GM21390 (cell line): Measurements from ENCODE around the gene HOXA10.

Experiments used
- ATAC-seq: cut with Tn5 transposase; IDR thresholded peaks from one replicate; pipeline ENCODE4 v1.9.1; 2021; ENCODE audit not compliant: unreplicated experiment

The HOXA10 gene

DNA sequence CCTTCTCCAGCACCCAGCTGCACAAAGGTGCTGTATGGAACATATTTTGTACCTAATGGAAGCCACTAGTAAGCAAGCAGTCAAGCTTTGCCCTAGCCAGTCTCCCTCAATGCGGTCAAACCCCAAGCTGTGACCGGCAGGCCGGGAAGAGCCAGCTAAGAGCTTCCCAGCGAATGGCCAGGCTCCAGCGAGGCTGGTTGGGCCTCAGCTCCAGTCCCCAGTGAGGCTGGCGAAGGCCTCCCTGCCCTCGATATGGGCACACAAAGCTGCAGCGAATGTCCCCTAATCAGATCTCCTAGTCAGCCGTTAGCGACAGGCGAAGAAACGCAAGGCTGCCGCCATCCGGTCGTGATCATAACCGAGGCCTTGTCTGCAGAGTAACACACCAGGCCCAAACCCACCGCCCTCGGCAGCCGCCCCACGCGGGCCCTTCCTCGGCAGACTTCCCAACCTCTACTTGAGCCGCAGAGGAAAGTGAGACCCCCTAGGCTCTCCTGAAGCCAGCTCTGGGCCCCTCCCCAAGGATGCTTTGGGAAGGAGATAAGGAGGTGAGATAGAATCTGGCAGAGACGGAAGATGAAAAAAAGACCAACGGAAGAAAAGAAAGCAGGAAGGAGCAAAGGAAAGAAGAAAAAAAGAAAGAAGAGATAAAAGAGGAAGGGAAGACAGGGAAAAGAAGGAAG lies 5.7 kb downstream of the HOXA10 start:
- no peak for ATAC-seq

DNA sequence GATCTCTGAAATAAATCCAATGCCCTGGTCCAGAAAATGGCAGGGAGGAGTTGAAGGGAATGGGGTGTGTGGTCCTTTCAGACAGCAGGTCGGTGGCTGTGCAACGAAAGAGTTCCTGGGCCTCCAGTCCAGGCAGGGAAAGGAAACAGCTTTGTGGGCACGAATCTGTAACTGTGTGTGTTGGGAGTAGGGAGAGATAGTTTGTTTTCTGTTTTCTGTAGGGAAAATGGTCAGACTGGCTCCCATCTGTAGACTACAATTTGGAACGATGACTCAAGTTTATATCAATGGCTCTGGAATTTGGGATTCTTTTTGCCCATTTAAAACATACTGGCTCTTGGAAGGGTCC lies 6.2 kb downstream of the HOXA10 start:
- ATAC-seq, result no peak

DNA sequence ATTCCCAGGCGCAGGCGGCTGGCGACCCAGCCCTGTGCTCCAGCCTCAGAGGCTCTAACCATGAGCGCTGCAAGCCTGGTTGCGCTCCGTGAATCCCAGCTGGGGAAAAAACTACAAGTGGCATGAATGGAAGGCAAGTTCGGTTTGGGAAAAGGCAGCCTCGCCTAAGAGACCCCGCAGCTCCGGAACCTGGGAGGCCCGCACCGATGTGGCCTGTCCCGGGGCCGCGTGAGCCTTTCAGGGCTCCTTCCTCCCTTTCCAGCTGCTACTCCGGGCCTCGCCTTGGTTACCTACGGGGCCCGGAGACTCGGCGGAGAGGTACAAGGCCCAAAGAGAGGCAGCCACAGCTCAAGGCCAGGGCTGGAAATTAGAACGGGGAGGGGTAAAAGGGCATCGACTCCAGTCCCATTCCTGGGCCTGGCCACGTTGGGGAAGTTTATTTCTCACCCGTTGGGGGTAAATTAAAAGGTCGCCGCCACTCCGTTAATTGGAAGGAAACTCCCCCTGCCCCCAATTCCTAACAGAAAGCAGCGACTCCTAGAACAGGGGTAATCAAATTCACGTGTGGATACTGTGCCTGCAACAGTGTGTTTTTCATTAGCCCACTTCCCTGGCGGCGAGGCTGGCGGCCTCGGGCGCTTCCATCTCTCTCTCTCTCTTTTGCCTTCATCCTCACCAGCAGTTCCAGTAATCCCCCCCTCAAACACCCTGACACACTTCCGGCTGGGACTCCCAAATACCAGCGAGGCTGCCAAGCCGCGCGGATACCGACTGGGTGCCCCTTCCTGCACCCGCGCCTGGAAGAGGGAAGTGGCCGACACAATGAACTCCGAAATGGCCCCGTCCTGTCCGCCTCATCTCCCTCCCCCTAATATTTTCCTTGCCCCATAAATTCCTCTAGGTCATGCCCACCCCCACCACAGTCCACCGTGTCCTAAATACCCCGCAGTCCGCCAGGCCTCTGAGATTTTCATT lies 7.3 kb downstream of the HOXA10 start:
- ATAC-seq, result no peak

DNA sequence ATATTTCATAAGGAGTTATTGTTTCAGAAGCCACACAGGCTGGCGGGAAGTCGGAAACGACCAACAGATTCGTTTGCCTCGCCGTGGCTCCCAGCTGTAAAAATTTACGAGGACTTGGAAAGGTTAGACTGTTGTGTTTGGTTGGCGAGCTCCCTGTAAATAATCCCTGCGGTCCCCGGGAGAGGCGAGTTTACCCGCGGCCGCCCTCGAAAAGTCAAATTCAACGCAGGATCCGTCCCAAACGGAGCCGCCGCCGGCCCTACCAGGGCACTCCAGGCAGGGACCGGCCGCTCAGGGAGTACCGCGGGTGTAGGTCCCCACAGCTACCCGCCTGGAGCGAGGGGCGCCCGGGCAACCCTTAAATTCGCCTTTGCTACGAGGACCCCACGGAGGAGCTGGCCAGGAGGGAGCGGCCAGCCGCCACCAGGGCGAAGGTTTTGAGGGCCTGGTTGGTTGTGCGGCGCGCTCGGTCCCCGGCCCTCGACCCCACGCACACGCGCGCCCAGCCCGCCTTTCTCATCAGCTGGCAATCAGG lies 8.1 kb downstream of the HOXA10 start:
- ATAC-seq, result no peak

DNA sequence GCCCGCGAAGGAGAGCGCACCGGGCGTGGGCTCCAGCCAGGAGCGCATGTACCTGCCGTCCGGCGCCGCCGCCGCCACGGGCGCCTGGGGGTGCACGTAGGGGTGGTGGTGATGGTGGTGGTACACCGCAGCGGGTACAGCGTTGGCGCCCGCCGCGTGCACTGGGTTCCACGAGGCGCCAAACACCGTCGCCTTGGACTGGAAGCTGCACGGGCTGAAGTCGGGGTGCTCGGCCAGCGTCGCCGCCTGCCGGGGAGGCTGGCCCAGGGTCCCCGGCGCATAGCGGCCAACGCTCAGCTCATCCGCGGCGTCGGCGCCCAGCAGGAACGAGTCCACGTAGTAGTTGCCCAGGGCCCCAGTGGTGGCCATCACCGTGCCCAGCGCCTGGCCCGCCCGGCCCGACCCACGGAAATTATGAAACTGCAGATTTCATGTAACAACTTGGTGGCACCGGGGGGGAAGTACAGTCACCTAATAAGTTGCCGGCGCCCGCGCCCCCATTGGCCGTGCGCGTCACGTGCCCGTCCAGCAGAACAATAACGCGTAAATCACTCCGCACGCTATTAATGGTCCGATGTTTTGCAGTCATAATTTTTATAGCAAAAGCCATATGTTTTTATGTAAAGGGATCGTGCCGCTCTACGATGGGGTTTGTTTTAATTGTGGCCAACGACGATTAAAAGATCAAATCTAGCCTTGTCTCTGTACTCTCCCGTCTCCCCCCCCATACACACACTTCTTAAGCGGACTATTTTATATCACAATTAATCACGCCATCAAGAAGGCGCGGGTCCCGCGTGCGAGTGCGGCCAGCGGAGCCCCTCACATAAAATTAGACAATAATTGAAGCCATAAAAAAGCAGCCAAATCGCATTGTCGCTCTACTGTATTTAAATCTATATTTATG lies 8.8 kb downstream of the HOXA10 start, which contains the start of gene HOXA9:
TSS of gene HOXA9 (minus strand) at position 449 of the 907 bp plus-strand sequence. CDS start at position 369, 80 bp downstream.
- ATAC-seq, result no peak

DNA sequence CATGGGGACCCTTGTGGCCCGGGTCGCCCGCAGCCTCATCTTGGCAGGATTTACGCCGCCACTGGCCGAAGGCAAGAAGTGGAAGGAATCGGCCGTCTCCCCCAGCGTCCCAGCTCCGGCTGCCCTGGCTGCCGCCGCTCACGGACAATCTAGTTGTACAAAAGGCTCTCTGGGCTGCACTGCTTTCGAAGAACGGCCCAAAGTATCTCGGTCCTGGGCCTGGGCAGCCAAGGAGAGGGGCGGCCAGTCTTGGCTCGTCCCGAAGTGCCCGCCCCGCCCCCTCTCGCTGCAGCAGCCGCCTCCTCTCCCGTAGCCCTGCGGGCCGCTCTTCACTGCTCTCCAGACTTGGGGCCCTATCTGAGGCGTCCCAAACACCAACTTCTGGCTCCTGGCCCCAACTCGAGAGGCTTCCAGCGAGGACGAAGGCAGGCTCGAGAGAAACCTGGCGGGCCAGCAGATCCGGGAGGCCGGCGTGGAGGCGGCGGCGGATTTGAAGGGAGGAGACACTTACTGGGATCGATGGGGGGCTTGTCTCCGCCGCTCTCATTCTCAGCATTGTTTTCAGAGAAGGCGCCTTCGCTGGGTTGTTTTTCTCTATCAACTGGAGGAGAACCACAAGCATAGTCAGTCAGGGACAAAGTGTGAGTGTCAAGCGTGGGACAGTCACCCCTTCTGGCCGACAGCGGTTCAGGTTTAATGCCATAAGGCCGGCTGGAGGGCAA lies 9.6 kb downstream of the HOXA10 start:
- no peak for ATAC-seq

DNA sequence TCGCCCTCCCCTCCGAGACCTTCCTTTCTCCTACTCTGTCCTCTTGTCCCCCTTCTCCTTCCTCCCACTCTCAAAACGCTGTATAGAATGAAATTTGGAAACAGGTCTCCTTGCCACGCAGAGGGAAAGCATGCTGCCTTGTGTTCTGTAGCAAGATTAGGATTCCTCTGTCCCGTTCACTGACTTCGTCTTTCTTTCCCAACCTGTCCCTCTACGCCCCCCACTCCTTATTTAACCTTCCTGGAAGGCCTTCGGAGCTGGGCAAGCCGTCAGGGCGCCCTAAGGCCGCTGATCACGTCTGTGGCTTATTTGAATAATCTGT lies 10.1 kb downstream of the HOXA10 start:
- ATAC-seq, result no peak

- ATAC-seq, result no peak
Measured at GRCh38 chr7:27163288-27164044, 10.7 kb downstream of the HOXA10 start.

DNA sequence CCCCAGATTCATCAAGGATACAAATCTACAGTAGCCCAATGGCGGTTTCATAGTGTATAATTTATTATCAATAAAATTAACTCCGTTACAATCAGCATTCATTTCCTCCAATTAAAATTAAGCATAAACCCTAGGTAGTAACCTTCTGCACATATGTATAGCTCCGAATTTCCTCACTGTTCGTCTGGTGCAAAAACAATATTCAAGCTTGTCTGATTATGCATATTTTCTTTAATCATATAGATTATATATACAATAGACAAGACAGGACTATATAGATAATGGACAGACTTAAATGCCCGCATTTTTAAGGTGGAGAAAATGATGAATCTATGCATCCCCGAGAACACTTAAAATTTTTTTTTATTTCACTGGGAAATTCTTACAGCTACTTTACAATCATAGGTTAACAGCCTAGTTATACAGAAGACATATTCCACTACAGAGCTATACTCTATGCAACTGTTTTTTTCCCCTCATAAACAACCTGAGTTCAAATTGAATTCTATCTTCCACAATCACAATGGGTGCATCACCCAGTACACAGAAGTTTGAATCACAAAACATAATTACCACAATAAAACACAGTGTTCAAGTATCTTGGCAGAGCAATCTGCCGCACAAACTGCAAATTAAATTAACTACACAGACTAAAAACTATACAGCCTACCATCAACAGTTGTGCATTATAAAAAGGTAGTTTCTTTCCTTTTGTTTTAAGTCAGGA lies 11.4 kb downstream of the HOXA10 start:
- no peak for ATAC-seq

- ATAC-seq, result no peak
Measured at GRCh38 chr7:27161721-27162560, 12.2 kb downstream of the HOXA10 start.

DNA sequence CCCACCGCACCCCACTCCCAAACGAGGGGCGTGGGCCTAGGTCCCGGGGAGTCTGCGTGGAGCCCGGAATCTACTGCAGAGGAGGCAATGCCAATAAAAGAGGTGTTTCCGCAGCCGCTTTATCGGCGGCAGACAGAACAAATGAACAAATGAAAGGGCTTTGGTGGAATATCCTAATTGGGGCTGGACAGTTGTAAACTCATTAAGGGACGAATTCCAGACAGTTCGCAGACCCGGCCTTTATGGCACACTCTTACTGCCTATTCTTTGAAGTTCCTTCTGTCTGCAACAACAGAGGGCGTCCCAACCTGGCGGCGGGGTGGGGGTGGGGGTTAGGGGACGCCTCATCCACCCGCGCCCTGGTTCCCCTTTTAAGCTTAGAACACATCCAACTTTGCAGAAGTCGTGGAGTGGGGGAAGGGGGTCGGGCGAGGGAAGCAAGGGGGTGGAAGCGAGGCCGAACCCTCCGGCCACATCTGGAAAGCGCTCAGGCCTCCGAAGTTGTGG lies 12.9 kb downstream of the HOXA10 start:
- ATAC-seq, result no peak

GRCh38 chr7:27160546-27161213 lies 13.4 kb downstream of the HOXA10 start:
- peak; percentile 68 for ATAC-seq

- ATAC-seq, result no peak
Measured at GRCh38 chr7:27160145-27160545, 14.0 kb downstream of the HOXA10 start.

- ATAC-seq, result no peak
Measured at GRCh38 chr7:27159266-27160144, 14.6 kb downstream of the HOXA10 start.

GRCh38 chr7:27158436-27159265 lies 15.5 kb downstream of the HOXA10 start:
- ATAC-seq, result no peak
